GM21529 (cell line): Measurements from ENCODE around the gene ADGRD1.
"Not testable (repeated sequence)": the region's sequence is repeated elsewhere in the genome, so short reads cannot be mapped to it uniquely, and the experiment has no call there.

Experiments used
- ATAC-seq: cut with Tn5 transposase; IDR thresholded peaks from one replicate; pipeline ENCODE4 v1.9.1; 2021; ENCODE audit not compliant: unreplicated experiment

Gene ADGRD1

GRCh38 chr12:130983328-130984017 lies 29.8 kb downstream of the ADGRD1 start:
- no peak for ATAC-seq

DNA sequence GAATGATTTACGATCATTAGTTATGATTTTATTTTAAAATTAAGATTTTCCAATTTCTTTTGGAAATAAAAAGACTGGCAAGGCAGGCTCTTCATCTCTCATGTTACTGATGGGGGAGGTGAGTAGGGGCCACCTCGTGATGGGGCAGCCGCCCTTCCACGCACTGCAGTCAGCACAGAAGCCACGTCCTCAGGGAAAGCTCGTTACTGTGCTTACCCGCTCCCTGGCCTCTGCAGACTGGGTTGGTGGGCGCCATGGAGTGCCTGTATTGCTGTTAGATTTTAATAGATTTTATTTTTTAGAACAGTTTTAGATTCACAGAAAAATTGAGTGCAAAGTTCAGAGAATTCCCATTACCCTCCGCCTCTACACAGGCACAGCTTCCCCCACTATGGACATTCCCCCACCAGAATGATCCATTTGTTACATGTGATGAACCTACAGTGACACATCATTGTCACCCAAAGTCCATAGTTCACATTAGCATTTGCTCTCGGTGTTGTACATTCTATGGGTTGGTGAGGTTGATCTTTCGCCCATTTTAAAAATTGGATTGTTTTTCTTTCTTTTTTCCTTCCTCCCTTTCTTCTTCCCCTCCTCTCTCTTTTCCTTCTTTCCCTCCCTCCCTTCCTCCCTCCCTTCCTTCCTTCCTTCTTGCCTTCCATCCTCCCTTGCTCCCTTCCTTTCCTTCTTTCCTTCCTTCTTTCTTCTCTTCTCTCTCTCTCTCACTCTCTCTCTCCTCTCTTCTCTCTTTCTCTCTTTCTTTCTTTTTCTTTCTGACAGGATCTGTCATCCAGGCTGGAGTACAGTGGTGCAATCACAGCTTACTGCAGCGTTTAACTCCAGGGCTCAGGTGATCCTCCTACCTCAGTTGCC lies 30.7 kb downstream of the ADGRD1 start:
- no peak for ATAC-seq

- no peak for ATAC-seq
These were observed 33.6 kb downstream of the ADGRD1 start for GRCh38 chr12:130987151-130987931.

GRCh38 chr12:130988261-130988660 lies 34.6 kb downstream of the ADGRD1 start:
- no peak for ATAC-seq

- no peak for ATAC-seq
These were observed 35.0 kb downstream of the ADGRD1 start for GRCh38 chr12:130988751-130989150.

DNA sequence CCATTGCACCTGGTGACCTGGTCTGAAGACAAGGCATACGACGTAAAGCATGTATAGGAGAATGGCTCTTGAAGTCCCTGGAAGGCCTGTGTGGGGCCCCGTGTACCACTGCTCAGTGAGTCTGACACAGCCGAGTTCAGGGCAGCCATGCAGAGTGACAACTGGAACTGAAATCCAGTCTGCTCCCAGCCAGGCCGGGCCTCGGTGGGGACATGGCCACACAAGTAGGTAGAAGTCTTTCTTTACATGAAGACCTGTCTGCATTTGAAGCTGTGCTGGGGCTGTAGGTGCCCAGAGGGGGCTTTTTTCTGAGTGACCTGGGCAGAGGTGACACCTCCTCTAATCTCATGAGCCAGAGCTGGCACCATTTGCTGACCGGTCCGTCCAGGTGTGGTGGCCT lies 35.7 kb downstream of the ADGRD1 start:
- ATAC-seq = no peak

DNA sequence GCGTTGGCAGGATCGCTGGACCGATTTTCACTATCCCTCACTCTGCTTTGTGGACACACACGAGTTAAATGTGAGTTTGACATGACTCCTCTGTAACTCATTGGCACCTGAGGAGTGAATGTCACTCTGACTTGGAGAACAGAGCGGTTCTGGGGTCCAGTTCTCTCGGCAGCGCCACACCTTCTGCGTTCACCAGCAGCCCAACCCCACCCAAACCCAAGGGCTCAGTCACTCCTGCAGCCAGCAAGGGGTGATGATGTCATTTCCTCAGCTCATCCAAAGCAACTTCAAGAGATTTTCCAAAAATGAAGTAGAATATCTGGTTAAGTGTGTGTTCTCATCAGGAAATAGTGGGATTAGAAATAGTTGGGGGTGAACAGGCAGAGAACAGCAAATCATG lies 36.3 kb downstream of the ADGRD1 start:
- ATAC-seq = no peak

DNA sequence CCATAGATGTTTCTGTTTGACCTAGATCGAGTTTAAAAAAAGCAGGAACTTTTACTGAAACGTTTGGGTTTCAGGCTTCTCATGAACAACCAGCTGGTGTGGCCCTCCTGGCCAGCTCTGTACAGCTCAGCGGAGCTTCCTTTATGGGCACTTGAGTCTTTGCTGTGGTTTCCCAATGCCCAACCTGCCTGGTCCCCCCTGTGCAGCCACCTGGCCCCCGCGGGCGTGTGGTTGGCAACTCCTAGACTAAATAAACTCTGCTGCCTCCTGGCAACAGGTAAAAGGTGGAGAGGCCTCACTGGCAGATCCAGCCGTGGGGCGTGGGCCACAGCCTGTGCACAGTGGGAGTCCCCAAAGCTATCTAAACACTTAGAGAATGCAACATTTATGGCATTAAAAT lies 38.7 kb downstream of the ADGRD1 start:
- no peak for ATAC-seq

GRCh38 chr12:130992979-130993538 lies 39.4 kb downstream of the ADGRD1 start:
- no peak for ATAC-seq

DNA sequence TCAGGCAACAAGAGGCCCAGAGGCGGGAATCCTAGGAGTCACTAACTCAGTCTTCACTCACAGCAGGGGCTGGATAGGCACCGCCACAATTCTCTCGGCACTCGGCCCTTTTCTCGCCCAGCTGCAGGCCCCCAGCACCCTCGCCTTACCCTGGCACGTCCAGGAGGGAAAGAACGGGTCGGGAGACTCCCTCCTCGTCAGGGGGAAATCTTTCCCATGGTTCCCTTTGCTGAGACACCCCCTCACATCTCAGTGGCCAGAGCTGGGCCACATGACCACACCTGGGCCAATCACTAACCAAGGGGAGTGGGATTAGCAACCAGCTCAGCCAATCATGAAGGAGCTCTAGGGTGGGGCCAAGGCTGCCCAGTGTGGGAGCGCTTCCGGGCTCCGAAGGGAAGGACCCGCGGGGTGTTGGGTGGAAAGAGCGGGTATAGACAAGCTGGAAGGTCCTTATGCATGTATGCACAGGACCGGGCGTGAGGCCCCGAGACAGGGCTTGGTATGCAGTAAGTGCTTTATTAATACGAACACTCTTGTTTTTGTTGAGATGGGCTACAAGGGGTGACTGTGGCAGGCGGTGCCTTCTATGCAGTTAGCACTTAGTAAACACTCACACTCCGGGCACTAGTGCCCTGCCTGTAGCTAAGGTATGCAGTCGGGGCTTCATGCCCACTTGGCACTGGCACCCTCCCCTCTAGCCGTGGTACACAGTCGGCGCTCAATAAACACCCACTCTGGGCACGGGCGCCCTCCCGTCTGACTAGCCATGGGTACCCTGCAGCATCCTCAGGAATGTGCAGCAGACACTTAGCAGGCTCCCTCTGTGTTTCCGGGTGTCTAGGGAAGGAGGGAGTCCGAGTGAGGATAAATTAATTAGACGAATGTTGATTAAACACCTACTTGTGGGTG lies 40.3 kb downstream of the ADGRD1 start:
- ATAC-seq = no peak

GRCh38 chr12:130994821-130995375 lies 41.2 kb downstream of the ADGRD1 start:
- no peak for ATAC-seq

- ATAC-seq = not testable (repeated sequence)
These were observed 41.8 kb downstream of the ADGRD1 start for GRCh38 chr12:130995386-130995969.

GRCh38 chr12:130998136-130998535 lies 44.4 kb downstream of the ADGRD1 start:
- ATAC-seq = no peak

GRCh38 chr12:131000000-131000486 lies 46.3 kb downstream of the ADGRD1 start:
- ATAC-seq = no peak

- ATAC-seq = no peak
These were observed 47.8 kb downstream of the ADGRD1 start for GRCh38 chr12:131001493-131001892.

DNA sequence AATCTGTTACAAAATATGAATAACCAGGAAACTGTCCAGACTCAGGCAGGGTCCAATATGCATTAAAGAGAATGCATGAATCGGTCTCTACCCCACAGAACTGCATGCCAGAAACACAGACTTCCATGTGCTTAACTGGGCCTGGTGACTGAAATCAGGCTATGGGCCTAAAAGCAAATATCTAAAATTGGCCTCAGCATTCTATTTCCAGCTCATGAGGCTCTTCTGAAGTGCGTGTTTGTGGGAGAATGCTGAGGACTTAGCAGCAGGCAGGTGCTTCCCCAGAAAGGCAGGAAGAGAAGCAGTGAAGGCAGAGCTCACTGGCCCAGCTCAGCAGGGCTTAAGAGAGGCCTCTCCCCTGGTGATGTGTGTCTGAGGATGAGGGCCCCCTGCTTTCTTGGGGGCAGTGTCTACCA lies 48.5 kb downstream of the ADGRD1 start:
- peak; percentile 92 for ATAC-seq

GRCh38 chr12:131003036-131003715 lies 49.5 kb downstream of the ADGRD1 start:
- no peak for ATAC-seq

DNA sequence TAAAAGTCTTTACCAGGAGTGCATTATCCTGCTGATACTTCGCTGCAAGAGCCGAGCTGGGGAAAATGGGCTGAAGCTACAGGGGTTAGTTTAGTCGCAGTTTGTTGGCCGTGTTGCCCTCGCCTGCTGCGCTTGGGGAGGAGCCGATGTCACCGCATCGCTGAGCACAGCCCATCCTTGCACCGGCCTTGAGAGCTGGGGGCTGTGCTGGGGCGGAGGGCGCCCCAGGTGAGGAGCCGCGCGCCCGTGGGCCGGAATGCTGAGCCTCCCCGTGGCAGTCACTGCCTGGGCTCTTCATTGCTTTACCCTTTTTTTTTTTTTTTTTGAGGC lies 50.0 kb downstream of the ADGRD1 start:
- no peak for ATAC-seq

DNA sequence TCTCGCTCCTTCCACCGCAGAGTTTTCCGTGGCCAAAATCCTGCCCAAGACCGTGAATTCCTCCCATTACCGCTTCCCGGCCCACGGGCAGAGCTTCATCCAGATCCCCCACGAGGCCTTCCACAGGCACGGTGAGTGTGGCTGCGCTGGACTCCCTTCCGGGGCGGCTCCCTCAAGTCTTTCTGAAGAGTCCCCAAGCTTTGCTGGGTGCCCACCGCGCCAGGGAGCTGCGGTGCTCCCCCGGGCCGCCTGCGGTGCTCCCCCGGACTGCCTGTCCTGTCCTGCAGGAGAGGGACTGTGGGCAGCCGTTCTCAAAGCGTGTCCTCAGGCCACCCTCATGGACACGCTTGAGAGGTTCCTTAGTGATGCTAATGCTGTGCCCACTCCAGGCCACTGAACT lies 50.5 kb downstream of the ADGRD1 start:
- no peak for ATAC-seq
